OCI-LY3 (cell line): ENCODE measurements around the gene PIGT.

Experiments
- H2AFZ ChIP-seq: fragments of 200-600, 300-600 bp; shearing (Covaris generic); 2 replicates; pipeline ENCODE4 v1.6.0; 2014; ENCODE audit warnings: antibody characterized with exemption, low read depth, low read length
- H3K27ac ChIP-seq: fragments of 200-600, 300-600 bp; sonication (generic); 2 replicates; pipeline ENCODE4 v1.5.1; 2014; ENCODE audit warnings: mild to moderate bottlenecking, low read length, moderate library complexity, mixed read lengths
- H3K27me3 ChIP-seq: fragments of 200-600, 300-600 bp; sonication (generic); 2 replicates; pipeline ENCODE4 v1.6.1; 2014; ENCODE audit warnings: low read depth, low read length, mixed read lengths
- H3K36me3 ChIP-seq: fragments of 200-600, 300-600 bp; sonication (generic); replicated peaks from 2 replicates; pipeline ENCODE3; 2014; ENCODE audit warnings: low read depth, low read length, mixed read lengths
- H3K4me1 ChIP-seq: fragments of 300-600, 200-600 bp; sonication (generic); 2 replicates; pipeline ENCODE4 v1.6.1; 2014; ENCODE audit warnings: low read length, mixed read lengths
- H3K4me2 ChIP-seq: fragments of 200-600, 300-600 bp; sonication (generic); 2 replicates; pipeline ENCODE4 v1.6.1; 2014; ENCODE audit warnings: low read length, mixed read lengths
- H3K4me3 ChIP-seq: fragments of 300-600, 200-600 bp; sonication (generic); 2 replicates; pipeline ENCODE4 v1.5.1; 2014; ENCODE audit warnings: antibody characterized with exemption, mild to moderate bottlenecking, low read length, moderate library complexity
- H3K79me2 ChIP-seq: fragments of 300-600, 200-600 bp; shearing (Covaris generic); 2 replicates; pipeline ENCODE4 v1.6.1; 2014; ENCODE audit warnings: mild to moderate bottlenecking, low read length, mixed read lengths
- H3K9ac ChIP-seq: fragments of 300-600, 200-600 bp; shearing (Covaris generic); 2 replicates; pipeline ENCODE4 v1.6.0; 2014; ENCODE audit warnings: mild to moderate bottlenecking, low read length, moderate library complexity
- H3K9me3 ChIP-seq: fragments of 200-600, 300-600 bp; shearing (Covaris generic); 2 replicates; pipeline ENCODE4 v1.6.1; 2014; ENCODE audit warnings: low read length, mixed read lengths; ENCODE audit not compliant: insufficient read depth
- H4K20me1 ChIP-seq: fragments of 200-600, 300-600 bp; sonication (generic); 2 replicates; pipeline ENCODE4 v1.6.1; 2016; ENCODE audit warnings: low read length, mixed read lengths; ENCODE audit not compliant: insufficient read depth
- EZH2phosphoT487 ChIP-seq: fragments of 200-600 bp; shearing (Covaris generic); IDR thresholded peaks from 2 replicates; pipeline ENCODE4 v1.6.1; 2018; ENCODE audit warnings: antibody characterized with exemption, mixed run types, low read depth
- TF ChIP-seq, protein P1 (sequence below): fragments of 200-600, 300-600 bp; sonication (generic); IDR thresholded peaks from 2 replicates; pipeline ENCODE4 v1.5.1; 2014; ENCODE audit warnings: antibody characterized with exemption, low read length, low read depth

Gene PIGT

DNA sequence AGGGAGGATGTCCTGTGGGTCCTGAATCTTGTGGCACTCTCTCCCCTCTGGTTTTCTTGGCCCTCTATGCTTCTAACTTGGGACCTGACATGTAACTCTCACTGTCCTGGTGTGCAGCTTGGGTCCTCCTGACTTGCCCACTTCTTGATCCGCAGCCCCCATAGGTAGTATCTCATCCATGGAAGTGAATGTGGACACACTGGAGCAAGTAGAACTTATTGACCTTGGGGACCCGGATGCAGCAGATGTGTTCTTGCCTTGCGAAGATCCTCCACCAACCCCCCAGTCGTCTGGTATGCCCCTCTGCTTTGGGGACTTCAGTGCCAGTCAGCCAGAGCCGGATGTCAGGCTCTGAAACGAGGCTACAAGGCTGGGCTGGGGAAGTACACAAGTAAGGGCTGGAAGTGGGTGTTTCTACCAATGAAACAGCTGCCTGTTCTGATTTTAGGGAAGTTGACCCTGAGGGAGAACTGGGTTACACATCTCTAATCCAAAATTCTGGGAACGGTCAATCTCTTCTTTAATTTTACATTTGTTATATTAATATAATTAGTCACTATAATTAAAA is 7.2 kb upstream of the PIGT start:
- peaks cover 5% of the 10 kb centered on the region; the same call in 1 of the 2 replicates for H3K4me1 ChIP-seq

DNA sequence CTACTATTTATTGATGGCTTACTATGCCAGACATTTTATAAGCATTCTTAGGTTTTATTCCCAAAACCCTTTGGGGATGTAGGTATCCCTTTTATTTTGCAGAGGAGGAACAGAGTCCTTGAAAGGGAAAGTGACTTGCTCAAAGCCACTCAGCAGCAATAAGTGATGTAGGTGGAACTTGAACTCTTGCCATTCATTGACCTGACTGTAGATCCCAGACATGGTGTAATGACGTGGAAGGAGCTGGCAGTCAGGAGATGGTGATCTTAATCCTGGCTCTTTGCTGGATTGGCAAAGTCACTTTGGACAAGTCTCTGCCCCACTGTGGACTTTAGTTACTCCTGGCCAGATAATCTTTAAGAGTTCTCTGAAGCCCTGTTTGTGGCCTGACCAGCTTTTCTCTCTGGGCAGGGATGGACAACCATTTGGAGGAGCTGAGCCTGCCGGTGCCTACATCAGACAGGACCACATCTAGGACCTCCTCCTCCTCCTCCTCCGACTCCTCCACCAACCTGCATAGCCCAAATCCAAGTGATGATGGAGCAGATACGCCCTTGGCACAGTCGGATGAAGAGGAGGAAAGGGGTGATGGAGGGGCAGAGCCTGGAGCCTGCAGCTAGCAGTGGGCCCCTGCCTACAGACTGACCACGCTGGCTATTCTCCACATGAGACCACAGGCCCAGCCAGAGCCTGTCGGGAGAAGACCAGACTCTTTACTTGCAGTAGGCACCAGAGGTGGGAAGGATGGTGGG is 6.2 kb upstream of the PIGT start:
- H3K79me2 ChIP-seq, result no peaks in the 10 kb centered on the region
- H3K4me3 ChIP-seq, result no peak overlapping the region
- H4K20me1 ChIP-seq, result no peaks in the 10 kb centered on the region
- no peaks in the 10 kb centered on the region for H3K9me3 ChIP-seq
- H3K4me2 ChIP-seq, result no peak overlapping the region
- no peak overlapping the region for H3K27ac ChIP-seq
- H3K36me3 ChIP-seq, result no peaks in the 10 kb centered on the region
- peaks cover 6% of the 10 kb centered on the region for H3K4me1 ChIP-seq
- no peak overlapping the region for H2AFZ ChIP-seq
- H3K9ac ChIP-seq, result no peak overlapping the region
- TF ChIP-seq, protein P1, sequence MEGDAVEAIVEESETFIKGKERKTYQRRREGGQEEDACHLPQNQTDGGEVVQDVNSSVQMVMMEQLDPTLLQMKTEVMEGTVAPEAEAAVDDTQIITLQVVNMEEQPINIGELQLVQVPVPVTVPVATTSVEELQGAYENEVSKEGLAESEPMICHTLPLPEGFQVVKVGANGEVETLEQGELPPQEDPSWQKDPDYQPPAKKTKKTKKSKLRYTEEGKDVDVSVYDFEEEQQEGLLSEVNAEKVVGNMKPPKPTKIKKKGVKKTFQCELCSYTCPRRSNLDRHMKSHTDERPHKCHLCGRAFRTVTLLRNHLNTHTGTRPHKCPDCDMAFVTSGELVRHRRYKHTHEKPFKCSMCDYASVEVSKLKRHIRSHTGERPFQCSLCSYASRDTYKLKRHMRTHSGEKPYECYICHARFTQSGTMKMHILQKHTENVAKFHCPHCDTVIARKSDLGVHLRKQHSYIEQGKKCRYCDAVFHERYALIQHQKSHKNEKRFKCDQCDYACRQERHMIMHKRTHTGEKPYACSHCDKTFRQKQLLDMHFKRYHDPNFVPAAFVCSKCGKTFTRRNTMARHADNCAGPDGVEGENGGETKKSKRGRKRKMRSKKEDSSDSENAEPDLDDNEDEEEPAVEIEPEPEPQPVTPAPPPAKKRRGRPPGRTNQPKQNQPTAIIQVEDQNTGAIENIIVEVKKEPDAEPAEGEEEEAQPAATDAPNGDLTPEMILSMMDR, result no peak
- no peak for TF ChIP-seq EZH2phosphoT487
- peaks cover 23% of the 10 kb centered on the region; the same call in 1 of the 2 replicates for H3K27me3 ChIP-seq

More for the DNA sequence above, 7.2 kb upstream of the PIGT start:
- H4K20me1 ChIP-seq, result no peaks in the 10 kb centered on the region
- H3K27me3 ChIP-seq, result peaks cover 27% of the 10 kb centered on the region; the same call in 1 of the 2 replicates
- no peak overlapping the region for H3K4me3 ChIP-seq
- no peak overlapping the region for H3K27ac ChIP-seq
- H3K4me2 ChIP-seq, result no peak overlapping the region
- no peak overlapping the region for H3K9ac ChIP-seq
- H2AFZ ChIP-seq, result no peak overlapping the region
- TF ChIP-seq EZH2phosphoT487, result no peak
- TF ChIP-seq, protein P1, result no peak
- H3K9me3 ChIP-seq, result no peaks in the 10 kb centered on the region
- H3K79me2 ChIP-seq, result no peaks in the 10 kb centered on the region
- H3K36me3 ChIP-seq, result no peaks in the 10 kb centered on the region

DNA sequence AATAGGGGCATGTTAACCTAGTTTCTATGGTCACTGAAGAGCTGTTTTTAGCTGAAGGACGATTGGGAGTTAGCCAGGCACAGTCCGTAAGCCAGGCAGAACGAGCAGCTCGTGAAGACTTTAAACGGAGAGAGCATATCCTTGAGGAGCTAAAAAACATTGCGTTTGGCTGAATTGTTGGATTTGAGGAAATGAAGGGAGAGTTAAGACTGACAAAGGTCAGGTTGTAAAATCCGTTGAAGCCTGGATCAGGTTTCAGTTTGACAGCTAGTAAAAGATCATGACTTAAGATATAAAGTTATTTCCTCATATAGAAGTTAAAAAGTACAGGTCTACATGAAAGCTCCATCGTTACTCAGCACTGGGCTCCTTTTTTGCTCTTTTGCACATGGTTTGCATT is 5.1 kb upstream of the PIGT start:
- Histone ChIP-seq H4K20me1 (no peaks in the 10 kb centered on the region), H2AFZ (no peak overlapping the region), H3K4me2 (no peak overlapping the region), H3K4me1 (peaks cover 15% of the 10 kb centered on the region), H3K9me3 (no peaks in the 10 kb centered on the region), H3K4me3 (no peak overlapping the region), H3K36me3 (no peaks in the 10 kb centered on the region), H3K9ac (no peak overlapping the region), H3K79me2 (no peaks in the 10 kb centered on the region), H3K27me3 (peaks cover 14% of the 10 kb centered on the region; the same call in 1 of the 2 replicates), H3K27ac (no peak overlapping the region)
- TF ChIP-seq, protein P1, result no peak
- no peak for TF ChIP-seq EZH2phosphoT487

GRCh38 chr20:45412653-45413052 is 3.3 kb upstream of the PIGT start:
- peaks cover 22% of the 10 kb centered on the region for H3K4me1 ChIP-seq
- H3K27ac ChIP-seq, result no peak overlapping the region
- no peaks in the 10 kb centered on the region for H4K20me1 ChIP-seq
- H3K79me2 ChIP-seq, result peaks cover 17% of the 10 kb centered on the region
- H3K9ac ChIP-seq, result no peak overlapping the region
- no peaks in the 10 kb centered on the region for H3K27me3 ChIP-seq
- H3K4me2 ChIP-seq, result no peak overlapping the region
- no peak for TF ChIP-seq EZH2phosphoT487
- TF ChIP-seq, protein P1, result no peak
- H3K36me3 ChIP-seq, result no peaks in the 10 kb centered on the region
- H3K9me3 ChIP-seq, result no peaks in the 10 kb centered on the region
- no peak overlapping the region for H2AFZ ChIP-seq
- no peak overlapping the region for H3K4me3 ChIP-seq
